Kidney capillary endothelial cell (primary cell): ENCODE data around the gene SOX8.

Experiments used
- DNase-seq: peaks from one replicate; pipeline ENCODE4 v3.0.0-alpha.2; 2018; ENCODE audit warnings: low spot score

Gene SOX8

DNA sequence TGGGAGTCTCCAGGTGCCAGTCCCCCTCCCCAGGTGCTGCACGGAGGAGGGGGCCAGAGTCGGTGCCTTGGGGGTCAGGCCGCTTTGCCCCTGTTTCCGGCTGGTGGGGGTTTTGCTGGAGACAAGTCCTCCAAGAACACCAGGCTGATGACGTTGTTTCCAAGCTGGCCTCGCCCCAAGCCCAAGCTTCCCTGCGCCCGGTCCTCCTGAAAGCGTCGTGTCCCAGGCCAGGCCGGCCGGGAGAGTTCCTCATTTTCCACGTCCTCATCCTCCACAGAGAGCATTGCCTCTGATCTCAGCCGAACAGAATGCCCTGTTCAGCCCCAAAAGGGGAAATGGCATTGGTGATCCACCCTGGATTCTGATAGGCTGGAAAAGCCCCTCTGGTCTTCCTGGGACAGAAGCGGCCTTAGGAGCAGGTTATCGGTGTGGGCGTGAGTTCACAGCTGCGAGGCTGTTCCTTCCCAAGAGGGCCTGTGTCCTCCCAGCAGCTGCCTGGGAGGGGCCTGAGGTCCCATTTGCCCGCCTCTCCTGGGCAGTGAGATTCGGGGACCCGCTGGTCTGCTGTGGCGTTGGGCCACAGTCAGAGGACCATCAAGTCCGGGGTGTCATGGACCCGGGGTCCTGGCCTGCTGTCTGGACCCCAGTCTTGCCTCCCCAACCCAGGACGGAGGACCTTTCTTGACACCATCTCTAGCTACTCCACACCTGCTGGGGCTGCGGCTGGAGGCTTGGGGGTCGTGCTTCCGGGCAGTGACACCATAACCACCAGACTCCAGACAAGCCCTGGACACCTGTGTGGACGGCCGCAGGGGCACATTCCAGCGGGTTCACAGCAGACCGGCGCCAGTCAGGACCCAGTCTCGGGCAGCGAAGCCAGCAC, 7.1 kb downstream of the SOX8 start:
- no peak for DNase-seq

DNA sequence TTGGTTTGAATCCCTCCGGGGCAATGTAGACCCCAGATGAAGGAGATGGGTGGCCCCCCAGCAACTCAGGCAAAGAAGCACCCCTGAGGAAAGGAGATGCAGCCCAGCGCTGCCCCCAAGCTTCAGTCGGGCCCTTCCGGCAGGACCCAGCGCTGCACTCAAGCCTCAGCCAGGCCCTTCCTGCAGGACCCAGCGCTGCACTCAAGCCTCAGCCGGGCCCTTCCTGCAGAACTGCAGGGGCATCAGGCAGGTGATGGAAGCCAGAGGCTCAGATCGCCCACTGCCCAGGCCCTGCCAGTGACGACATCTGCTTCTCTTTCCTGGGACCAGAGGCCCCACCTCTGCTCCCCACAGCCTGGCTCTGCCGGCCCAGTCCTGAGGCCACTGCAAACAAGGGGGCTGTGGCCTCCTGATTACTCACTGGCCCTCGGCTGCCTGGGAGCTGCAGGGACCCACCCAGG, 7.8 kb downstream of the SOX8 start:
- DNase-seq: no peak

GRCh38 chr16:990516-991291, 9.1 kb downstream of the SOX8 start:
- DNase-seq: no peak

GRCh38 chr16:991345-991744, 9.8 kb downstream of the SOX8 start:
- DNase-seq: no peak

DNA sequence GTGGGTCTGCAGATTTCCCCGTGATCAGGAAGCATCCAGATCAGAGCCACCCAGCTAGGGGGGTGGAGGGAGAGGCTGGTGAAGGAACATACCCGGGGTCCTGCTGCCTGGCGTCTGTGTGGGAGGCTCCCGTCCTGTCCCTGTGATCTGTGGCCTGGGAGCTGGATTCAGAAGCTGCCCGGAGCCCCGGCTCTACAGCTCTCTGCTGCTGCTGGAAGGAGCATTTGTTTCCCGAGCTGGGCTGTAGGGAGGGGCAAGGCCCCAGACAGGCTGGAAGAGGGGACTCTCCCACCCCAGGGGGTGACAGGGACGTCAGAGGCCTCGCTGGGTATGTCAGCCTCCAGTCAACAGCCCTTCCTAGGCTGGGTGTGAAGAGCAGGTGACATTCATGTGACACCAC, 10.2 kb downstream of the SOX8 start:
- no peak for DNase-seq

- no peak for DNase-seq
Observed at GRCh38 chr16:993731-994130, 12.2 kb downstream of the SOX8 start.

- no peak for DNase-seq
Observed at GRCh38 chr16:995087-995486, 13.5 kb downstream of the SOX8 start.

DNA sequence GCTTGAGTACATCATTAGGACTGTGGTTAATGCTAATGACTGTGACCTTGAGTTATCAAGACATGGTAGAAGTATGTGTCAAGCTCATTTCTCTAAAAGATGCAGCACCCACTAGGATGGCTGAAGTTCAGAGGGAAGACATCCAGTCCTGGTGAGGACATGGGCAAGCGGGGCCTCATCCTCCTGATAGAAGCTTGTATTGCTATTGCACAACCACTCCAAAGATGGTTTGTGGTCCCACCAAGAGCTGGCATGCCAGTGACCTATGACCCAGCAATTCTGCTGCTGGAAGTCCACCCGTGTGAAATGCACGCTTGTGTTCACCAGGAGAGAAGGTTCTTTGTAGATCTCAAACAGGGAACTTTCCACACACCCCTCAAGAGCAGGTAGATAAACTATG, 14.2 kb downstream of the SOX8 start:
- DNase-seq: no peak

DNA sequence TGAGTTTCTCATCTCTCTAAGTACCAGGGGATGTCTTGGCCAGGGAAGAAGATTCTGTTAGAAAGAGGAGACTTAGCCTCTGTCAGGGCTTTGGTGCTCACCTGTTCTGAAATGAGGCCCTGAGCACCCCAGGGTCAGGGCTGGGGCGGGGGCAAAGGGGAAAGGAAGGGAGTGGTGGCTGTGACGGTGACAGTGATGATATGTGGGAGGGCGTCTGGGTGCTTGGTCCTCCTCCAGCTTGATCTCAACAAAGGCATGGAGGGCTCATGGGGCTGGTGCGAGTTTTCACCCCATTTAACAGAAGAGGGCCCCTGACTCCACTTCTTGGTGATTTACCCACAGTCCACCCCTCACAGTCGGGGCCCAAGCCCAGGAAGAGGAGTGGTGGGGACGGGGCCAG, 15.1 kb downstream of the SOX8 start:
- DNase-seq: no peak

DNA sequence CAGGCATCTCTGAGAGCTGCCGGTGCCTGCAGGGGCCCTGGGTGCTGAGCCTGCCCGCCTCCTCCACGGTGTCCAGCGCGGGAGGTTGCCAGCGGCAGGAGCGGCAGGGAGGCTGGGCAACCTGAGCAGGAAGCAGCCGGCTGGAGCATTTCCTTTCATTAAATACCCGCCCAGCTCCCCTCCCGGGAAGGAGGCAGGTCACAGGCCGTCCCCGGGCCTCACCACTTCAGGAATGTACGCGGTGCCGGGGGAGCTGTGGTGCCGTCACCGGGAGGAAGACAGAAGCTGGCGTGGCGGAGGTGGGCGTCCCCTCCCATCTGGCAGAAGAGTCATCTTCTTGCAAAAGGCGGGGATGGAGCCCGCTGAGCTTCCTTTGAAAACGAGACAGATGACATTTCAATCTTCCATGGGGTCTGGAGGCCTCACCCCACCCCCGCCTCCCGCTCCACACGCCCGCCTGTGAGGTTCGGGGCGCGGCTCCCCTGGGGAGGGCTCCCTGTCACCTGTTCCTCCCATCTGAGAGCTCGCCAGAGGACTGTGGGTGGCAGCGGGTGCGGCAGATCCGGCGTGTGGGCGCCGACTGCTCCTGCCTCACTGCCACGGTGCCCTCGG, 16.0 kb downstream of the SOX8 start:
- DNase-seq: peak; percentile 95

DNA sequence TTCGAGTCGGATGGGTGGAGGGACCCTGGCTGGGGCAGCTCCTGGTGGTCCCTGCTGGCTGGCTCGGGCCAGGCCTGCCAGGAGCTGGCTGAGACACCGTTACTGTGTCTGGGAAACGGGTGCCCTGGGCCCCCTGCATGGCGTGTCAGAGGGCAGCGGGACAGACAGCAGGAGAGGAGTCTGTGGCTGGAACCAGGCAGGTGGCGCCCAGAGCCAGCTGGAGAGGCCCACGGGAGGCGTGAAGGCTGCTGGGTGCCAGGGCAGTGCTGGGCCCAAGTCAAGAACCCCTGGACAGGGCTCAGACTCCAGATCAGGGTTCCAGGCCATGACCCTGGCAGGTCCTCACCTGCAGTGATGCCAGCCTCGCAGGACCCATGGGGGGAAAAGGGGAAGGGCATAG, 16.6 kb downstream of the SOX8 start:
- DNase-seq: no peak

DNA sequence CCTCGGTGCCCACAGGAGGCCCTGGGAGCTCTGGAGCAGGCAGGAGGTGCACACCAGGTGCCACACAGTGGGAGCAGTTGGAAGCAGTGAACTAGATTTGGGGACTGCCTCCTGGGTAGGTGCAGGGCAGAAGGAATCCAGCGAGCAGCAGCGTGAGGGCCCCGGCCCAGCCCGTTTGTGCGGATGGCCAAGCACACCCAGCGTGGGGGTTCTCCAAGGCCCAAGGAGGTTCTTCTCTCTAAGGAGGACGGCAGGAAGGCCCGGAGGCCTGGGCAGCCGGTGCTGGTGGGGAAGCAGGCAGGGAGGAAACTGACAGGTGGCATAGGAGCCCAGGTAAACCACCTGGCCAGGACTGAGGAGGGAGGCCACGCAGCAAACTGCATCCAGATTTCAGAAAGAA, 17.0 kb downstream of the SOX8 start:
- DNase-seq: no peak

DNA sequence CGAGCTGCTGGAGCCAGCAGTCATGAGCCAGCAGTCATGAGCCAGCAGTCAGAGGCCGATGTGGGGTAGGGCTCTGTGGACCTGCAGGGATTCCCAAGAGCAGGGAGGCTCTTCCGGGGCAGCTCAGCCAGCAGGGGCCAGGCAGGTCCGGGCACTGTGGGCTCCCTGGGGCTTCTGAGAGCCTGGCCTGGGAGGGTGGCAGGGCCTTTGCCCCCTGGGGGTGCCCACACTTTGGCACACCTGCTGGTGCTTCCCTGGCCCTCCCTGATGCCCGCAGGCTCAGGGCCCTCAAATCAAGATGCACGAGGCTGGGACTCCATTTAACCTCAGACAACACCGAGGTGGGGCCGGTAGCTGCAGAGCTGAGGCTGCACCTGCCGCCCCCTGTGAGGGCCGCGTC, 18.1 kb downstream of the SOX8 start:
- no peak for DNase-seq

DNA sequence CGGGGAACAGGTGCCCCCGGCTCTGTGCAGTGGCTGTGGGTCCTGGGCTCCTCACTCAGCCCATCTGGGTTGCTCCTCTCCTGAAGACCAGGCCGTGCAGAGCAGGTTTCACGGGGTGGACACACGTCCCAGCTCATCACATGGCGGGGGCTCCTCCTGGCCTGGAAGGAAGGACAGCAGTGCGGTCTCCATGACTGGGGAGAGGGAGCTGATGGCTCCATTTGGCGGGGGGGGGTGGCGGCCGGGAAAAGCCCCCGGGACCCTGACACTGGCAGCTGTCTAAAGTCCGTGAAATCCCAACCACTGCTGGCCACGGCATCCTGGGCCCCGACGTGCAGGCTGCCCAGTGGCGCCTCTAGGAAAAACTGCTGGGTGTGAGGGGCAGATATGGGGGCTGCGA, 19.0 kb downstream of the SOX8 start:
- DNase-seq: no peak

DNA sequence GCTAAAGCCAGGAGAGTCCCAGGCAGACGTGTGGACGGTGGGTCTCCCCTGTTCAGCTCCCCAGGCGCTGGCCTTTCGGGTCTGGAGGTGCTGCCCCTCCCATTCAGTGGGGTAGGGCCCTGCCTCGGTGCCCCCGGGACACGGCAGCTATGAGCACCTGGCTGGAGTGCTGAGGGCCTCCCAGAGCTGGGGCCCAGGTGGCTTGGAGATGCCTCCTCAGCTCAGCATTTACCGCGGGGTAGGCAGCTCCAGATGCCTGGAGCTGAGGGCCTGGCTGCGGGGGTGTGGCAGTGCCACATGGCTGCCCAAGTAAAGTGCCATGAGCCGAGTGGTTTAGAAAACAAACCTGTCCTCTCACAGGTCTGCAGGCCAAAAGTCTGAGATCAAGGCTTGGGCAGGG, 19.5 kb downstream of the SOX8 start:
- DNase-seq: no peak

GRCh38 chr16:1002399-1003166, 21.0 kb downstream of the SOX8 start:
- peak; percentile 84 for DNase-seq

DNA sequence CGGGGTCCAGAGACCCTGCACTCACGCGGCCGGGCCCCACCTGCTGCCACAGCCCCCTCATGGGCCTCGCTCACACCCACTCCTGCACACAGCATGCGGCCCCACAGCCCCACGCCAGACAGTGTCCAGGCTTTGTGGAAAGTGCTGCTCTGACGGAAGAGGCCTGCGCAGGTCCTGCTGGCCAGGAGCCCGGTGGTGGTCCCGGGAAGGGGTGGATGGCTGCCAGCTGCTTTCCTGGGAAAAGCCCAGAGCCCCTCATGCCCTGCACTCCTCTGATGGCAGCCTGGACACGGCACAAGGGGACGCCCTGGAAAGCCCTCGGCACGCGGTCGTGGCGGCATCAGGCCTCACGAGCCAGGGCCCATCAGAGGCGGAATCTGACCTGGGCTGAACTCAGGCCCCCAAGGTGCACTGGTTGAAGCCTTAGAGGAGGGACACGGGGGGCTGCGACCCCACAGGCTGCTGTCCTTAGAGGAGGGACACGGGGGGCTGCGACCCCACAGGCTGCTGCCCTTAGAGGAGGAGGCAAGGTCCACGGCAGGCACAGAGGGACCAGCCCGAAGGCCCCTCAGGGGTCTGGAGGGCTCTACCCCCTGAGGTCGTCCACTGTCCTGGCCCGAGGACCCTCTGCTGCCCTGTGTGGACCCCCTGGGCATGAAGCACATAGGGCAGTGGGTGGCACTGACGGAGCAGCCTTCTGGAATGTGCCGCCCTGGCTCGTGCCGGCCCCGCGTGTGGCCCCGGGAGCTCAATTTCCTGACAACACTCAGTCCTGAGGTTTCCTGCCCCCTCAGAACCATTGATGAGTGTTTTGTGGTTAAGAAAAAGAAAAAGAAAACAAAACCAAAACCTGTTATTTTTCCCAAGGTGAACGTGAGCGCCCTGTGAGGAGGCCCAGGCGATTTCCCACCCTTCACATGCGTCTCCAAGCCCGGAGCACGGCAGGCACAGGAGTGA, 22.1 kb downstream of the SOX8 start:
- no peak for DNase-seq

- no peak for DNase-seq
Observed at GRCh38 chr16:1005286-1005685, 23.7 kb downstream of the SOX8 start.

- no peak for DNase-seq
Observed at GRCh38 chr16:1006781-1007180, 25.2 kb downstream of the SOX8 start.

GRCh38 chr16:1007284-1007850, 25.8 kb downstream of the SOX8 start:
- no peak for DNase-seq

- DNase-seq: no peak
Observed at GRCh38 chr16:1008085-1008484, 26.5 kb downstream of the SOX8 start.
